ENCODE data around the gene GRID1. TPM values are rescaled to one million over a fixed set of nuclear protein-coding genes. Genes with fewer than 3 reads are reported as not detected.

Gene GRID1
- polyA plus RNA-seq, 1 experiment: 0.49 TPM

DNA sequence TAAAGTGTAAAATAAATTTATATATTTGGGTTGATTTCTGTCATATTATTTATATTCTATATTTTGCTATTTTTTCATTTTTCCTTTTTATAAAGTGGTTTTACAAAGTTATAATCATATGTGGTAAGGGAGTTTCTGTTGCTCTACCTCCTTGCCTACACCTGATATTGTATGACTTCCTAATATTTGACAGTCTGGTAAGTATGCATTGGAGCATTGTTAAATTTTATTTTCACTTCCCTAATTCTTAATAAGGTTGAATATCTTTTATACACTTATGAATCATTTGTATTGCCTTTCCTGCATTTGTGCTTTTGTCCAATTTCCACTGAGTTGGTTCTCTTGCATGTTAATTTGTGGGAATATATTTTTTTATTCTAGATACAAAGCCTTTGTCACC, 492.4 kb downstream of the GRID1 start:
- CTCF ChIA-PET: no interaction called here

DNA sequence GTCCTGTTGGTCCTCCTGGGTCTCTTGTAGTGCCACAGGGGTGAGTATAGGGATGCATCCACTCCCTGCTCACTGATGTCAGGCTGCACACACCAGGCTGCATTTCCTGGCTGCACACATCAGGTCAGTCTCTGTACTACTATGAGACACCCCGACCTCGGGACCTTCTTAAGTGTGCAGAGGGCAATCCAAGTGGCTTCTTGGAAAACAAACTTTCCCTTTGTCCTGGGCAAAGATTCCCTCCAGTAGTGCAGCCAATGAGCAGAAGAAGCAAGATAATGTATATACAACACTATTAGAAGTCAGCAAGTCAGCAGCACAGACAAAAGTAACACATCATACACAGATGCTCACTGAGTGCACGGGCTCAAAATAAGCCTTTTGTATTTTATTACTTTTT, 493.5 kb downstream of the GRID1 start:
- TF ChIP-seq, protein P1, sequence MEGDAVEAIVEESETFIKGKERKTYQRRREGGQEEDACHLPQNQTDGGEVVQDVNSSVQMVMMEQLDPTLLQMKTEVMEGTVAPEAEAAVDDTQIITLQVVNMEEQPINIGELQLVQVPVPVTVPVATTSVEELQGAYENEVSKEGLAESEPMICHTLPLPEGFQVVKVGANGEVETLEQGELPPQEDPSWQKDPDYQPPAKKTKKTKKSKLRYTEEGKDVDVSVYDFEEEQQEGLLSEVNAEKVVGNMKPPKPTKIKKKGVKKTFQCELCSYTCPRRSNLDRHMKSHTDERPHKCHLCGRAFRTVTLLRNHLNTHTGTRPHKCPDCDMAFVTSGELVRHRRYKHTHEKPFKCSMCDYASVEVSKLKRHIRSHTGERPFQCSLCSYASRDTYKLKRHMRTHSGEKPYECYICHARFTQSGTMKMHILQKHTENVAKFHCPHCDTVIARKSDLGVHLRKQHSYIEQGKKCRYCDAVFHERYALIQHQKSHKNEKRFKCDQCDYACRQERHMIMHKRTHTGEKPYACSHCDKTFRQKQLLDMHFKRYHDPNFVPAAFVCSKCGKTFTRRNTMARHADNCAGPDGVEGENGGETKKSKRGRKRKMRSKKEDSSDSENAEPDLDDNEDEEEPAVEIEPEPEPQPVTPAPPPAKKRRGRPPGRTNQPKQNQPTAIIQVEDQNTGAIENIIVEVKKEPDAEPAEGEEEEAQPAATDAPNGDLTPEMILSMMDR (IDR thresholded peaks at IDR 0.05; ENCODE audit: insufficient read depth, low read depth, low read length): no peak
- CTCF ChIA-PET: no interaction called here
- DNase-seq (ENCODE audit: low read depth): no peak
- no peak overlapping the region for H3K4me3 ChIP-seq (ENCODE audit: low read depth, low read length)
- POLR2A ChIA-PET: no interaction called here
- no peaks in the 10 kb centered on the region for H3K27me3 ChIP-seq (ENCODE audit: control insufficient read depth, insufficient read depth, low read length)
- no peaks in the 10 kb centered on the region for H3K36me3 ChIP-seq (ENCODE audit: control insufficient read depth, insufficient read depth, low read length)

More for the DNA sequence above, 492.4 kb downstream of the GRID1 start:
- TF ChIP-seq, protein P1 (IDR thresholded peaks at IDR 0.05; ENCODE audit: insufficient read depth, low read depth, low read length): no peak
- Histone ChIP-seq H3K27me3 (ENCODE audit: control insufficient read depth, insufficient read depth, low read length) (no peaks in the 10 kb centered on the region), H3K4me3 (ENCODE audit: low read depth, low read length) (no peak overlapping the region), H3K36me3 (ENCODE audit: control insufficient read depth, insufficient read depth, low read length) (no peaks in the 10 kb centered on the region)
- DNase-seq (ENCODE audit: low read depth): no peak
- POLR2A ChIA-PET: no interaction called here

DNA sequence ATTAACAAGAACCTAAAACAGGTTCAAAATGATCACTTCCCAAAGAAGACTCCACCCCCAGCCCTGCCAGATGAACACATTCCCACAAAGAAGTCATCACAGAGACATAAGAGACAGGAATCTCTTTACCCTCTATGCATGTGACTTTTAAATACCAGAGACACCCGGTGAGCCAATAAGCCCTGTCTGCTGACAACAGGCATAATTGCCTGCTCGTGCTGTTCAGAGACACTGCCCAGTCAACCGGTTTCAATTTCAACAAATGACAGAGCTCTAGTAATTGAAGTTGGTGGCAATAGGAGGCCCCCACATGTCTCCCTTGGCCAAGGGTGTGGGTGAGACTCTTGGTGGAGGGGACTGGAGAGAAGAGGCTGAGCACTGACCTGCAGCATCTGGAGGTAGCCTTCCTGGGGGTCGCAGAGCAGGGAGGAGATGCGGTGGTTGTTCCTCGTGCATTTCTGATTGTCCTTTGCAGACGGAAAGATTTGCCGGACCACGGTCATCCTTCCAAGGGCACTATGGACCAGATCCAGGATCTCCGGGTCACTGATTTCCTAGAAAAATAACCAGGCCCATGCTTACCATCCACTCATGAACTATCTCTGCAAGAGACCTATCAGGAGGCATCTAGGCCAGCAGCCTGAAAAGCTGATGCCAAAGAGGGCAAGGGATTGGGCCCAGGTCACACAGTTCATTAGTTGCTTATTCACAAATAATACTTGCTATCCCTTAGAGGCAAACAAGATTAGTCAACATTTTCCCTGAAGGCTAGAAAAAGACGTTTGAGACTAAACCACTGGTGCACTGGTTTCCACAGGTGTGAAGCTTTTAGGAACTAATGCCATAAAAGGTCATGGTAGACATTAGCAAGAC, 497.7 kb downstream of the GRID1 start:
- TF ChIP-seq, protein P1 (IDR thresholded peaks at IDR 0.05; ENCODE audit: insufficient read depth, low read depth, low read length): no peak
- H3K4me3 ChIP-seq (ENCODE audit: low read depth, low read length): no peak overlapping the region
- no peak for DNase-seq (ENCODE audit: low read depth)
- CTCF ChIA-PET: no interaction called here
- no peaks in the 10 kb centered on the region for H3K36me3 ChIP-seq (ENCODE audit: control insufficient read depth, insufficient read depth, low read length)
- POLR2A ChIA-PET: no interaction called here
- H3K27me3 ChIP-seq (ENCODE audit: control insufficient read depth, insufficient read depth, low read length): no peaks in the 10 kb centered on the region

DNA sequence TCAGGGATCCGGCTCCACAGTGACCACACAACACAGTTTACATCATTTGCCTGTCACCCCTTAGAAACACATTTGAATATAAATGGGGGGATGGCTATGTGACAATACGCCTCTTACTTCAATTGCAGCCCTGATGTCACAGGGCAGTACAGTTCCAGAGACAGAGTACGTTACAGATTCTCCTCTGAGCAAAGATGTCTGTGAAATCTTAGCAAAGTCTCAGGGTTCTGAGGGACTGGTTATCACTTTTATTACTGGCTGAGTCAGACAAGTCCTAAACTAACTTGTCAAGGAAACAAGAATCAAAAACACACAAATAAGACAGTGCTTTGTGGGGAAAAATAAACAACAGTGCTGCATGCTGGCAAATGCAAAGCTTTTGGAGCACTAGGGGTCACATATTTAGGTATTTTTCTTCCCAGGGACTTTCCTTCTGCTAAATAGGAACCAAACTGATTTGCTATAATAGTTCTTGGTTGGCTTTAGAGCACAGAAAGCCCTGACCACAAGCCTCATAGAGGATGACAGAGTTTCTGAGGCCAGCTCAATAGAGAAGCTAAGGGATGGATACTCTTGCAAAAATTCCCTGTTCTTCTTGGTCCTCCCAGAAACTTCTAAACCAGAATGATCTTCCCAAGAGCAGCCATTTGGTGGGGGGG, 501.6 kb downstream of the GRID1 start:
- H3K36me3 ChIP-seq (ENCODE audit: control insufficient read depth, insufficient read depth, low read length): no peaks in the 10 kb centered on the region
- no peaks in the 10 kb centered on the region for H3K27me3 ChIP-seq (ENCODE audit: control insufficient read depth, insufficient read depth, low read length)
- DNase-seq (ENCODE audit: low read depth): no peak
- ChIA-PET CTCF (no interaction called here), POLR2A (no interaction called here)
- TF ChIP-seq, protein P1 (IDR thresholded peaks at IDR 0.05; ENCODE audit: insufficient read depth, low read depth, low read length): no peak
- no peak overlapping the region for H3K4me3 ChIP-seq (ENCODE audit: low read depth, low read length)

DNA sequence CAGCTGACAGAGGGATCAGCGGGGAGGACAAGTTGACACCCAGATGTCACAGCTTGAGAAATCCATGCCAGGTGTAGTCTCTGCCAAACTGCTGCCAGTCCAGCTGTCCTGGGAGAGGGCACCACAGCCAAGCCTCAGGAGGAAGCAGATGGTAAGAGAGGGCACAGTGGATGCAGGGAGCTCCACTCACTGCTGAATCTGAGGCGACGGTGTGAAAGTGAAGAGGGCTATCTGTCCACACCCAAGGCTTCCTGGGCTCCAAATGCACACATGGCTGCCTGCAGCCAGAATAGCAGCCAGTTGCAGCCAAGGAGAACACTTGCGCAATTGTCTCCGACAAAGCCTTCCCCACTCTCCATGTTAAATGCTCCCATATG, 502.4 kb downstream of the GRID1 start:
- no peak overlapping the region for H3K4me3 ChIP-seq (ENCODE audit: low read depth, low read length)
- TF ChIP-seq, protein P1 (IDR thresholded peaks at IDR 0.05; ENCODE audit: insufficient read depth, low read depth, low read length): no peak
- H3K36me3 ChIP-seq (ENCODE audit: control insufficient read depth, insufficient read depth, low read length): no peaks in the 10 kb centered on the region
- no peak for DNase-seq (ENCODE audit: low read depth)
- CTCF ChIA-PET: no interaction called here
- POLR2A ChIA-PET: no interaction called here
- H3K27me3 ChIP-seq (ENCODE audit: control insufficient read depth, insufficient read depth, low read length): no peaks in the 10 kb centered on the region
